ENCODE measurements around the gene GIT2.

GIT2 gene

GRCh38 chr12:109968032-109968420 is 28.1 kb downstream of the GIT2 start:
- no peak for DNase-seq

- DNase-seq = no peak
These were observed 28.7 kb downstream of the GIT2 start for GRCh38 chr12:109967383-109968031.

- DNase-seq = no peak
These were observed 29.6 kb downstream of the GIT2 start for GRCh38 chr12:109966546-109966945.

- DNase-seq = no peak
These were observed 32.3 kb downstream of the GIT2 start for GRCh38 chr12:109963743-109964429.

- no peak for DNase-seq
These were observed 32.8 kb downstream of the GIT2 start for GRCh38 chr12:109963330-109963729.

GRCh38 chr12:109962398-109962797 is 33.8 kb downstream of the GIT2 start:
- no peak for DNase-seq

GRCh38 chr12:109961612-109962011 is 34.6 kb downstream of the GIT2 start:
- no peak for DNase-seq

GRCh38 chr12:109961201-109961600 is 35.0 kb downstream of the GIT2 start:
- DNase-seq = no peak

GRCh38 chr12:109959411-109960093 is 36.6 kb downstream of the GIT2 start:
- DNase-seq = no peak

GRCh38 chr12:109958374-109958773 is 37.8 kb downstream of the GIT2 start:
- DNase-seq = no peak

GRCh38 chr12:109953656-109954055 is 42.5 kb downstream of the GIT2 start:
- no peak for DNase-seq

- no peak for DNase-seq
These were observed 43.3 kb downstream of the GIT2 start for GRCh38 chr12:109952873-109953272.

GRCh38 chr12:109952160-109952858 is 43.9 kb downstream of the GIT2 start:
- DNase-seq = no peak

GRCh38 chr12:109951751-109952150 is 44.4 kb downstream of the GIT2 start:
- DNase-seq = no peak

GRCh38 chr12:109951136-109951535 is 45.0 kb downstream of the GIT2 start:
- no peak for DNase-seq

GRCh38 chr12:109950625-109951024 is 45.5 kb downstream of the GIT2 start:
- no peak for DNase-seq

- DNase-seq = no peak
These were observed 47.1 kb downstream of the GIT2 start for GRCh38 chr12:109949089-109949488.

- no peak for DNase-seq
These were observed 47.8 kb downstream of the GIT2 start for GRCh38 chr12:109948368-109948767.

- no peak for DNase-seq
These were observed 48.6 kb downstream of the GIT2 start for GRCh38 chr12:109947521-109947920.

- DNase-seq = no peak
These were observed 49.3 kb downstream of the GIT2 start for GRCh38 chr12:109946913-109947312.

- no peak for DNase-seq
These were observed 49.7 kb downstream of the GIT2 start for GRCh38 chr12:109946505-109946904.

GRCh38 chr12:109944561-109945359 is 51.4 kb downstream of the GIT2 start:
- DNase-seq = no peak

GRCh38 chr12:109943811-109944210 is 52.4 kb downstream of the GIT2 start:
- no peak for DNase-seq

Measured in NK-92 treated with Interleukin-12 subunit alpha and Interleukin-12 subunit beta, amount 100 ng/mL, for 24 hours (cell line).